Bronchial smooth muscle cell (primary cell): ENCODE results near the gene C13orf42. TPM values are rescaled to one million over a fixed set of nuclear protein-coding genes. Genes with fewer than 3 reads are reported as not detected.

Experiments used
- total RNA-seq: library from RNA; depleted of rRNA; stranded (reverse); fragments of >200 nt; gene quantifications from 2 replicates; pipeline ENCODE4 v1.2.1, GENCODE V29; 2014

The C13orf42 gene
- not detected in 2 replicates for total RNA-seq

DNA sequence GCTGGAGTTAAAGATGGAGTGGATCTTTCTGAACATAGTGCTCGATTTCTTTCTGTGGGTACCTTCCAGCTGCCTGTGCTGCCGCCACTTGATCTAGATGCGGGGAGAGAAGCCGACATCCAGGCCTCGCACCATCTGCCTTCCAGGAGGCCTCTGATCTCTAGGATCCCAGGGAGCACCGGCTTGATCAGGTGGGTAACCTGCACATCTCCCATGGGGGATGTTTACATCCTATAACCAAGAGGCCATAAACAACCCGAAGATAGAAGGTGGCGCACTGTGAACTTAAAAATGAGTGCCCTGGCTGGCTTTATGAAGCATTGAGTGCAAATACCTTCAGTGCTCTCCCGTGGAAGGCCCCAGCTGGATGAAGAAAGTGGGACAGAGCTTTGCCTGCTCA, at the start of gene C13orf42:
Gene C13orf42 (minus strand): TSS at position 101 of the 400 bp plus-strand sequence. CDS start 65 bp downstream, at position 36.

Other genes starting within 250 kb of the C13orf42 start
- 37.9 and 38.5 TPM in 2 replicates for gene RNASEH2B, start 201.5 kb downstream of the C13orf42 start, total RNA-seq
- gene FAM124A, start 111.1 kb upstream of the C13orf42 start, total RNA-seq, result under 0.01 TPM in 2 replicates
- gene SERPINE3, start 228.4 kb upstream of the C13orf42 start, total RNA-seq, result not detected in 2 replicates